Stimulated activated naive CD8-positive, alpha-beta T cell treated with anti-CD3 and anti-CD28 coated beads, Interleukin-15, Interleukin-2, amounts not matched to agents 100 ng/mL and 50 ng/mL, for 24 hours (primary cell): ENCODE data around the gene SETMAR.
"Not testable (repeated sequence)": the region's sequence is repeated elsewhere in the genome, so short reads cannot be mapped to it uniquely, and the experiment has no call there.

Source experiments
- H3K27ac Mint-ChIP-seq: one replicate; pipeline ENCODE4 v1.8.0; 2021; ENCODE audit warnings: mild to moderate bottlenecking, mixed read lengths
- H3K27me3 Mint-ChIP-seq: one replicate; pipeline ENCODE4 v1.8.0; 2021; ENCODE audit warnings: mixed read lengths
- H3K36me3 Mint-ChIP-seq: one replicate; pipeline ENCODE4 v1.8.0; 2021; ENCODE audit warnings: low read depth, mixed read lengths
- H3K4me1 Mint-ChIP-seq: one replicate; pipeline ENCODE4 v1.8.0; 2021; ENCODE audit warnings: low read depth, mixed read lengths
- H3K4me3 Mint-ChIP-seq: one replicate; pipeline ENCODE4 v1.8.0; 2021; ENCODE audit warnings: mild to moderate bottlenecking, mixed read lengths
- H3K9me3 Mint-ChIP-seq: one replicate; pipeline ENCODE4 v1.8.0; 2021; ENCODE audit warnings: mixed read lengths

SETMAR gene

DNA sequence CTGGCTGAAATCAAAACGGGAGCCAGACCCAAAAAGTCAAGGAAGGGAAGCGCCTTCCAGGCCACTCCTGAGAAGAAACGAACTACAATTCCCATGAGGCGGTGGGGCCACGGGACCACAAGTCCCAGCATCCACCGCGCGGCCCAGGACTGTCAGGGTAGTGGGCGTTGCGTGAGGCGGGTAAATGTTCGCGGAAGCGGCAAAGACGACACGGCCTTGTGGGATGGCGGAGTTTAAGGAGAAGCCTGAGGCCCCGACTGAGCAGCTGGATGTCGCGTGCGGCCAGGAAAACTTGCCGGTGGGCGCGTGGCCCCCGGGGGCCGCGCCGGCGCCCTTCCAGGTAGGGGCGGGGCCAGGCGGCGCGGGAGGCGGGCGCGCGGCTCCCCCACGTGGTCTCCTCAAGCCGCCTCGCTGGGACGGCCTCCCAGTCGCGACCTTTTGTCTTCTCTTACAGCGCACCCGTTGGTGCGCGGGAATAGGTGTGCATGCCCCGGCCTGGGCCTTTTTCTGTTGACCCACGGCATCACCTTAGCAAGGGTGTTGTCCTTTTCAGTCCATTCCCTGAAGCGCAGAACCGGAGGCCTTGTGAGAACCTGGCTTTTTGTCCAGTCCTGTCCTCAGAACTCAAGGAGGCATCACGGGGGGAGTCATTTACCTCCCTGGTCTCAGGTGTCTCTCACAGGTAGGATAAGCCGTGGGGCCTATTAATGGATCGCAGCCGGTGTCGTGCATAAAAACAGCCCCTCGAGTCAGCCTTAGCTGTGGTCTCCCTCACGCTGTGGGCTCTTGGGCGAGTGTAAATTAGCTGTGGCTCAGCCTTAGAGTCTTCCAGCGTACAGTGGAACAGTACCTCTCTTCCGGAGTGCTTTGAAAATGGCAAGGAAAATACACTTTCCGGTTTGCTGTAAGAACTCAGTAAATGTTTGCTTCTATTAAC, at the start of gene SETMAR:
SETMAR (plus strand) TSS at position 183 of the 937 bp plus-strand sequence; CDS start at position 185, 2 bp downstream.
- Mint-ChIP-seq H3K36me3 (peaks cover 31% of the 10 kb centered on the region), H3K27me3 (no peaks in the 10 kb centered on the region), H3K4me3 (peak within 1 kb of the TSS; percentile 93), H3K4me1 (peaks cover 27% of the 10 kb centered on the region), H3K27ac (peak within 1 kb of the TSS; percentile 97), H3K9me3 (no peaks in the 10 kb centered on the region)

DNA sequence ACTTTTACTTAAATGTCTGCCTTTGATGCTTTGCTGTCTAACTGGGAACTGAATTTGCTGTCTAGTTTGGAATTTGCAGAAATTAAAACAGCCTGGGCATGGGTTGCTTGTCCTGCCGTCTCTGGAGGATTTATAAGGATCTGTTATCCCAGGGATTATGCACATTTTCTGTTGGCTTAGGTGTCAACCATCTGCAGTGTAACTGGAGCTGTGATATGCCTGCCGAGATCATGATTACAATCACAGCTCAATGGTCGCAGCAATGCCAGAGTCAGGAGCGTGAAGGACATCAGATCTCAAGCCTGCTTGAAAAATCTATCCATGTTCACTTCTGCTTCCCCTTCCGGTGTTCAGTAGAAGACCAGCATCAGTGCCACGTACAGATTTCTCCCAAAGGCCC, 41.8 kb upstream of the SETMAR start:
- Mint-ChIP-seq H3K27ac (no peak overlapping the region), H3K36me3 (no peaks in the 10 kb centered on the region), H3K9me3 (no peaks in the 10 kb centered on the region), H3K4me3 (no peak overlapping the region), H3K4me1 (no peaks in the 10 kb centered on the region), H3K27me3 (no peaks in the 10 kb centered on the region)

DNA sequence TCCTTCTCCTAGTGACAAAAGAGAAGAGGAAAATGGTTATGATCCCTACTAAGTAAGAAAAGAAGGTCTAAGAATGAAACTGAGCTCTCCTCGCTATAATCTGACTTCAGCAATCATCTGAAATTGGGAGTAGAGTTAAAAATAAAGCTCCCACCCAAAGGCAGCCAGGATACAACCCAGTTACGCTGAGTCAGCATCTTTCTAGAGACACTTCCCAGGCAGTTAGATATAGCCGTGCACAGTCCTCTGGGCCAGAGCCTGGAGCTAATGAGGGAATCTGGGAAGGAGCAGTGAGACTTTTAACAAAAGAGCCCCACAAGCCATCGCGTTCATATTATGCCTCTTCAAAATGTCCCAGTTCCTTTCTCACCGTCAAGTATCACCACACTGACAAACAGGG, 39.1 kb upstream of the SETMAR start:
- Mint-ChIP-seq H3K27ac (no peak overlapping the region), H3K4me3 (no peak overlapping the region), H3K27me3 (no peaks in the 10 kb centered on the region), H3K36me3 (no peaks in the 10 kb centered on the region), H3K9me3 (no peaks in the 10 kb centered on the region), H3K4me1 (no peaks in the 10 kb centered on the region)

DNA sequence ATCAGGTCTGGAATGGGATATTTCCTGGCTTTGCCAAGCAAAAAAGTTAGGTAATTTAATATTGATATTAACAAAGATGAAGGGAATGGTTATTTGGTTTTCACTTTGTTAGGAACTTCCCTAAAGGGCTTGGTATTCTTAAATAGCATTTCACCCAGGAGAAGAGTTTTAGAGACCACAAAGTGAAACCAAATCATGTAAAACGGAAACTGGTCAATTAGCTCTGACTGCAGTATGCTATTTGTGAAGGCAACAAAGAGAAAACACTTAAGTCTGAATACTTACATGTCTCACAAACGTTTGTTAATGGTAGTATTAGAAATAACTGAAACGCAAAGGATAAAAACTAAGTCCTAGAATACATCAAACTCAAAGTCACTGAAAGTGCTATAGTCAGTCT, 32.4 kb upstream of the SETMAR start:
- Mint-ChIP-seq H3K27ac (no peak overlapping the region), H3K36me3 (no peaks in the 10 kb centered on the region), H3K27me3 (no peaks in the 10 kb centered on the region), H3K9me3 (no peaks in the 10 kb centered on the region), H3K4me1 (peaks cover 11% of the 10 kb centered on the region), H3K4me3 (no peak overlapping the region)

DNA sequence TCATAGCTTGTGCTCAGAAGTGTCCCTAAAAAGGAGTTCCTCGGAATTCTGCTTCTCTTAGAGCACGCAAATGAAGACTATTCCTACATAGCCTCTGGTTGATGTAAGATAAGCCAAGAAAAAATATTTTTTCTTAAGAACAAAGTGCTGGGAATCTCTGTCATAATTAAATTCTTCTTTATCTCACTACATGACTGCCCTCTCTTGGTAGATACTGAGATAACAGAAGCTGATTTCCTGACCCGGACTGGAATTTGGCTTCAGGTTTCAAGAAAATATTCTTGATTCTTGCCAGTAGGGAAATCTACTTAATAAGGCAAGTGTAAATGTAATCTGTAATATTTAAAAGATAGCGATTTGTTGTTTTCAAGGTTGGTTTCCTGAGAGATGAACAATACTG, 31.3 kb upstream of the SETMAR start:
- Mint-ChIP-seq H3K27me3 (no peaks in the 10 kb centered on the region), H3K27ac (no peak overlapping the region), H3K36me3 (no peaks in the 10 kb centered on the region), H3K9me3 (no peaks in the 10 kb centered on the region), H3K4me3 (no peak overlapping the region), H3K4me1 (peaks cover 11% of the 10 kb centered on the region)

DNA sequence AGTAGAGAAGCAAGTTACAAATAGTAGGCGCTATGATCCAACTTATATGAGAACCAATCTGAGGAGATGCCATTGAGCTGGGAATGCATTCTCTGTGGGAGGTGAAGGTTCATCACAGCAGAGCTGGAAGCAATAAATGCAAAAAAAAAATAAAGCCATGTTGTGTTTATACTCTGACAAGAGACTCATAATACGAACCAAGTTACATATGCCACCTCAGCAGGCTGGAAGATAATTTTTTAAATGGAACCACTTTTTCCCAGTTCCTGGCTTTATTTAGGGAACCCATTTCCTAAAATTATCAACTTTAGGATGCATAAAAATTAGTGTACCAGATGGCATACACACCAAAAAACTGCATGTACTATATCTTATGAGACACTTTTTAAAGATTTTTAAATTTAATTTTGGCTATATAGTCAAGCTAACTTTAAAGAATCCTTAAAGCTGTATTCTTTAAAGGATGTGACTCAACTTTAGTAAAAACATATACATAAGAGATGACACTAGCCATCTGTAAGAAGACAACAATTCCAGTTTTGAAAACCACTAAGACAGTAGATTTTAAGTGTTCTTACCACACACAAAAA, 23.6 kb upstream of the SETMAR start:
- Mint-ChIP-seq H3K27ac (no peak overlapping the region), H3K9me3 (no peaks in the 10 kb centered on the region), H3K4me1 (no peaks in the 10 kb centered on the region), H3K36me3 (no peaks in the 10 kb centered on the region), H3K4me3 (no peak overlapping the region), H3K27me3 (no peaks in the 10 kb centered on the region)

DNA sequence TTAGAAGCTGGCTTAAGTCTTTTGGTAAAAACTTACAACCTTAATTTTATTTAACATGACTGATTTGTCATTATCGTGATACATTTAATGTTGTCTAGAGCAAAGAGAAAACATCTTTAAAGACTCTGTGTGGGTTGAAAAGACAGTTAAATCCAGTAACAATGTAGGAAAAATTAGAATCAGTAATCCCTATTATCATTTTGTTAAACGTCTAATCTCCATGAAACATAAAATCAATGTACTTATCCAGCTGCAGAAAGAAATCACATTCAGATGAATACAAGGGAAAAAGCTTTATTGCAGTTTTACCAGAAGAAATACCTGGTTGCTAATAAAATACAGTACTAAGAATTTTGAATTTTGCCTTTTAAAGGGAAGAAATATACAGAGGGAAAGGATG, 21.2 kb upstream of the SETMAR start:
- no peak overlapping the region for H3K27ac Mint-ChIP-seq
- no peaks in the 10 kb centered on the region for H3K4me1 Mint-ChIP-seq
- H3K36me3 Mint-ChIP-seq = no peaks in the 10 kb centered on the region
- H3K9me3 Mint-ChIP-seq = no peaks in the 10 kb centered on the region
- H3K4me3 Mint-ChIP-seq = no peak overlapping the region
- H3K27me3 Mint-ChIP-seq = no peaks in the 10 kb centered on the region

DNA sequence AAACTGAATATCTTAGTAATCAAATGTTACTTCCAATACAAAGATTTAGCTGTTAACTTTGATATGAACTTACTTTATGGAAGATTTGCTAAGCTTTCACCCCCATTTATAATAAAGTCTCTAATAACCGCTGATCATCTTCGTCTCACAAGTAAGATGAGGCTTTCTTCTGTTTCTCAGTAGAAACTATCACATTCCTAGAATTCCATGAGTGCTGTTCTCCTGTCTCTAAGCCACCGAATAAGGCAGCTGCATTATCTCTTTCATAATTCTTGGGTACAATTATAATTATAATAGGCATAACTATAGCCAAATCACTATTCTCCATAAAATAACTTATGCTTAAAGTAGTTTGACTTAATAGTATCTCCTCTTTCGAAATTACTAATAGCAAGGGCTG, 18.3 kb upstream of the SETMAR start:
- Mint-ChIP-seq H3K4me1 (no peaks in the 10 kb centered on the region), H3K27ac (no peak overlapping the region), H3K4me3 (no peak overlapping the region), H3K27me3 (no peaks in the 10 kb centered on the region), H3K9me3 (no peaks in the 10 kb centered on the region), H3K36me3 (no peaks in the 10 kb centered on the region)

DNA sequence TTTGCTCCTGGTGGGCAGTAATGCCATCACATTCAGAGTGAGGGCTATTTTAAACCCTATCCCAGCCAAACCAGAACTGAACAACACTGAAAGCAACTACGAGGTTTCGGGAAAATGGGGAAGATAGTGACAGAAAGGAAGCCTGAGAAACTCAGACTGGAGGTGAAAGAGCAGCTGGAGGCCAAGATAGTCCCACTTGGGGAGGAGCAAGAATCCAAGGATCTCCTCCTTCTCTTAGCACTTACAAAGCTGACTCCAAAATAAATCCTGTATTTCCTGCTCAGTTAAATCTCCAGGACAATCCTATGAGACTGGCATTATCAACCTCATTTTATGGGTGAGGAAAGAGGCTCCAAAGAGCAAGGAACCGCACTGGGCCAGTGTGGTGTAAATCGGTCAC, 14.1 kb upstream of the SETMAR start:
- Mint-ChIP-seq H3K4me3 (no peak overlapping the region), H3K27ac (no peak overlapping the region), H3K9me3 (no peaks in the 10 kb centered on the region), H3K4me1 (peaks cover 8% of the 10 kb centered on the region), H3K36me3 (no peaks in the 10 kb centered on the region), H3K27me3 (no peaks in the 10 kb centered on the region)

DNA sequence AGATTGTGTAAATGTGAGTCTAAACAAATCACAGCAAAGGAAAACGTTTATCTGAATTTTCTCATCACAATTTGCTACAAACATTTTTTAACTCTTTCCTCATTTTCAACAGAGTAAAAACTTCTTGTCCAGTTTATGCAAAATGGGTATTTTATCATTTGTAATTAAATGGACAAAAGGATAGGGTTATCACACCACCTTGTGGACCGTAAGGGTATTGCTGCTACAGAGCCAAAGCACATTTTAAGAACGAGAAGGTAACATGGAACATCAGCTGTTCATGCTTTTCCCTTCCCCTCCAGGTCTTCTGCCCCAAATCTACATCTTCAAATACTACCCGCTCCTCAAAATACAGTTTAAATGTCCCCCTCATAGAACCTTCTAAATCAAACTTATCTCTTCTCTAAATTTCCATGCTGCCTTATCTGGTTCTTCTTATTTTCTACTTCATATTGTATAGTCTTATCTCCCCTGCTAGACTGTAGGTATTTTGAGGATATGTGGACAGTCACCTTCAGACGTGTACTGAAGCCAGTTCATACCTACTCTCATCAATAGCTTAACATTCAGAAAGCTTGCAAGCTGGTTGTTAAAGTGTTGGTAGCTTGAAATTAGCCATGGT, 12.8 kb upstream of the SETMAR start:
- H3K27me3 Mint-ChIP-seq = no peaks in the 10 kb centered on the region
- H3K4me3 Mint-ChIP-seq = no peak overlapping the region
- H3K27ac Mint-ChIP-seq = no peak overlapping the region
- H3K36me3 Mint-ChIP-seq = no peaks in the 10 kb centered on the region
- no peaks in the 10 kb centered on the region for H3K9me3 Mint-ChIP-seq
- peaks cover 8% of the 10 kb centered on the region for H3K4me1 Mint-ChIP-seq

DNA sequence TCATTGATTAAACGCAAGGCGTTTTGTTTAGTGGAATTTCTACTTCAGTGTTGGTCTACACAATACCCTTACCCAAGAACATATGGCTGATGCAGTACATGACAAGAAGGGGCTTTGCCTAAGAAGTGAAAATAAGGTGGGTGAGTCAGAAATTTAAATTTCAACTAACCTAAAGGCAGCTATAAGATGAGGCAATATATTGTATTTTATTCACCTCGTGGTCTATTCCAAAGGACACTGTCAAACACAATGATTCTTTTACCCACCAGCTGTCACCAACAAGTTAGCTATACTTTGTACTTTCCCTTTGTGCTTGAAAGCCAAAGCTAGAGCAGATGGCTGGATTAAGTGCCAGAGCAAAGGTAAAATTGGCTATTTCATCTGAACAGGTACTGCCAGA, 10.9 kb upstream of the SETMAR start:
- Mint-ChIP-seq H3K36me3 (no peaks in the 10 kb centered on the region), H3K4me1 (peaks cover 8% of the 10 kb centered on the region), H3K27me3 (no peaks in the 10 kb centered on the region), H3K27ac (no peak overlapping the region), H3K9me3 (no peaks in the 10 kb centered on the region), H3K4me3 (no peak overlapping the region)

DNA sequence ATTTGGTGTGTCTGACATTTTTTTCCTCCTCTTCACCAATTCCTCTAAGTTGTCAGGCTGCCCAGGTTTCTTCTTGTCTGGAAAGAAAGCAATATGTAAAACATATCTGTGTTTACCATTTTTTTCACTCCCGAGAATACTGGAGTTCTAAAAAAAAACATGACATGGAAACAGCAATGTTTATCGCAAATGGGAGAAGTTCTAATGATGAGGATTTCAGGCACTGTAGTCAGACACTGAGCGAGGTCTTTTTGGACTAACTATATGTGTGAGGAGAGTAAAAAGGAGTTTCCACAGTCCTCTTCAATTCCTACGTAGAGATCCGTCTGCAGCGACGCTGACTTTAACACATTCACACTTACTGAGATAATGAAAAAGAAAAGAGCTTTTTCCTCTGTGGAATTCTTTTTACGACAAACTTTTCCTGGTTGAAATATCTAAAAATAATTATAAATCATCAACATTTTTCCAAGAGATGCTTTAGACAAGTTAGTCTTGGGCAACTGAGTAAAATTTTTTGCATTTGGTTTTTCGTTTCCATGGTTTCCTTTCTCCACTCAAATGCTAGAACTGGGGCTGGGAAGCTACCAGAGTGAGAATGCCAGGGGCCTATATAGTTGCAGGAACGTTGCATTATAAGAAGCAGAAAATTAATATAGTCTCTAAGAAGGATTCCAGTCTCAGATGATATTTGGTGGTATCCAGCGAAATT, 8.4 kb upstream of the SETMAR start:
- Mint-ChIP-seq H3K27me3 (no peaks in the 10 kb centered on the region), H3K36me3 (no peaks in the 10 kb centered on the region), H3K4me3 (no peak overlapping the region), H3K4me1 (peaks cover 8% of the 10 kb centered on the region), H3K9me3 (no peaks in the 10 kb centered on the region), H3K27ac (no peak overlapping the region)

DNA sequence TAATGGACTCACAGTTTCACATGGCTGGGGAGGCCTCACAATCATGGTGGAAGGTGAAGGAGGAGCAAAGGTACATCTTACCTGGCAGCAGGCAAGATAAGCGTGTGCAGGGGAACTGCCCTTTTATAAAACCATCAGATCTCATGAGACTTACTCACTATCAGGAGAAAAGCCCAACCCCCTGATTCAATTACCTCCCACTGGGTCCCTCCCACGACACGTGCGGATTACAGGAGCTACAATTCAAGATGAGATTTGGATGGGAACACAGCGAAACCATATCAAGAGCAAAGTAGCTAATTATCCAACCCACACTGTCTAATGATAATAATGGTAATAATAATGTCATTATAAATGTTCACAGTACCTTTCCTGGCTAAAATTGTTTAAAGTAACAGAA, 6.7 kb upstream of the SETMAR start:
- H3K4me3 Mint-ChIP-seq, H3K4me1 Mint-ChIP-seq, H3K9me3 Mint-ChIP-seq, H3K36me3 Mint-ChIP-seq, H3K27ac Mint-ChIP-seq, H3K27me3 Mint-ChIP-seq: not testable (repeated sequence)

DNA sequence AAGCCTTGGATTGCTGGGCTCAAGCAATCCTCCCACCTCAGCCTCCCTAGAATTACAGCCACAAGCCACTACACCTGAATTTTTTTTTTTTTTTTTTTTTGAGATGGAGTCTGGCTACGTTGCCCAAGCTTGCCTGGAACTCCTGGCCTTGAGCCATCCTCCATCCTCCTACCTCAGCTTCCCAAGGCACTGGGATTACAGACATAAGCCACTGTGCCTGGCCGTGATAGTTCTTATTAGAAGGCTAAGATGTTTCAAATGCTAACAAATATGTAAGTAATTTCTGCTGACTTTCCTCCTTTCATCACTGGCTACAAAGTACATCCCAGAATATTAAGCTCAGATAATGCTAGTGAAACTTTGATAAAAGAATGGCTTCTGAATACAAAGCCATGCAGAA, 5.7 kb upstream of the SETMAR start:
- Mint-ChIP-seq H3K36me3 (no peaks in the 10 kb centered on the region), H3K27me3 (no peaks in the 10 kb centered on the region), H3K27ac (no peak overlapping the region), H3K4me3 (no peak overlapping the region), H3K9me3 (no peaks in the 10 kb centered on the region), H3K4me1 (peaks cover 4% of the 10 kb centered on the region)

DNA sequence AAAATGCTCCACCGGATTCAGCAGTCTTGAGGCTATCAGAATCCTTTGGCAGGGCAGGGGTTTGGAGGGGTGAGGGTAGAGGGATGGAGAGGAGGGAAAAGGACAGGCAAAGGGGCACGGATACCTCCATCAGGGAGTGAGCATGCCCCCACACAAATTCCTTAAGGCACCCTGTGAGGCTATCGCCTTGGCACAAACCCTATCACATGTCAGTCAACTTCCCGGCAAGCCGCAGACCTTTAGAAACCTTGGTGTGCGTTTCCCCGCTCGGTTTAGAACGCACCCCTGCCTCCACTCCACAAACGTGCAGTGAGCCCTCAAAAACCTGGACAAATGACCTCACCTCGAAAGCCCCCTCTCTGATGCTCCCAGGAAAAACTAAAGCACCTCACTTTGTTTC, 422 bp upstream of the SETMAR start:
- Mint-ChIP-seq H3K9me3 (no peaks in the 10 kb centered on the region), H3K4me3 (peak overlapping the region; percentile 93), H3K27me3 (no peaks in the 10 kb centered on the region), H3K4me1 (peaks cover 27% of the 10 kb centered on the region), H3K36me3 (peaks cover 28% of the 10 kb centered on the region), H3K27ac (peak overlapping the region; percentile 97)
